Endothelial cell of umbilical vein (primary cell): Measurements from ENCODE around the gene UBE2I. TPM values are rescaled to one million over a fixed set of nuclear protein-coding genes. Genes with fewer than 3 reads are reported as not detected.

ENCODE experiments used
- BruUV-seq: library from RNA; stranded (reverse); fragments of 400-500 nt; replicated peaks from 2 replicates; lab custom pipeline; 2021; lab: Mats Ljungman, UMichigan
- CTCF ChIA-PET: fragments of 300-600, 350-600 bp; sonication (Branson Sonifier 250); formaldehyde crosslinking; loops from one replicate; lab custom pipeline; 2021; ENCODE audit warnings: antibody characterized with exemption, inconsistent platforms; lab: Charles Lee
- POLR2A ChIA-PET: fragments of 300-600, 350-600 bp; sonication (Branson Sonifier 250); formaldehyde crosslinking; loops from one replicate; lab custom pipeline; 2021; ENCODE audit warnings: antibody characterized with exemption, inconsistent platforms; lab: Charles Lee
- DNase-seq: peaks from one replicate; pipeline ENCODE4 v3.0.0-alpha.2; 2011; ENCODE audit warnings: low read depth, low spot score
- FAIRE-seq: peaks from 2 replicates; lab custom pipeline; 2011; peaks lifted over from hg19 to GRCh38; lab: Jason Lieb, UNC
- H2AFZ ChIP-seq: 2 replicates; pipeline ENCODE4 v1.6.0; 2012; ENCODE audit warnings: low read depth, low read length, control low read depth, inconsistent platforms
- H3K27ac ChIP-seq: 2 replicates; pipeline ENCODE4 v1.5.1; 2011; ENCODE audit warnings: low read depth, mild to moderate bottlenecking, control low read depth, low read length, moderate library complexity; ENCODE audit not compliant: insufficient read depth
- H3K27me3 ChIP-seq, 2 experiments: 2 replicates each; pipeline versions ENCODE4 v1.6.0 to v1.6.1; 2011; ENCODE audit warnings: low read length in 2 of 2, mixed read lengths in 1 of 2; ENCODE audit not compliant: control insufficient read depth in 2 of 2, insufficient read depth in 2 of 2
- H3K36me3 ChIP-seq, 2 experiments: 2 replicates in 1 of 2; 3 replicates in 1 of 2; pipeline ENCODE4 v1.5.1; 2011; ENCODE audit warnings: low read length in 2 of 2, mild to moderate bottlenecking in 1 of 2, moderate library complexity in 1 of 2; ENCODE audit not compliant: control insufficient read depth in 2 of 2, insufficient read depth in 2 of 2; ENCODE audit errors: extremely low read depth in 1 of 2
- H3K4me1 ChIP-seq: 3 replicates; pipeline ENCODE4 v1.5.1; 2011; ENCODE audit warnings: mild to moderate bottlenecking, low read length; ENCODE audit not compliant: control insufficient read depth, insufficient read depth; ENCODE audit errors: extremely low read depth
- H3K4me2 ChIP-seq: 2 replicates; pipeline ENCODE4 v1.6.1; 2011; ENCODE audit warnings: low read length, control low read depth, mixed read lengths; ENCODE audit not compliant: insufficient read depth
- H3K4me3 ChIP-seq, 3 experiments: fragments of 200-600 bp in 1 of 3; sonication (generic), shearing (Covaris generic) in 1 of 3; replicated peaks in 1 of 3; 2 replicates each; pipeline ENCODE4 v1.5.1; 2011 to 2016; ENCODE audit warnings: control low read depth in 3 of 3, low read length in 3 of 3, mild to moderate bottlenecking in 2 of 3, inconsistent platforms in 1 of 3, low read depth in 1 of 3, moderate library complexity in 1 of 3; ENCODE audit not compliant: insufficient read depth in 1 of 3
- H3K79me2 ChIP-seq: 2 replicates; pipeline ENCODE4 v1.6.0; 2012; ENCODE audit warnings: low read length, inconsistent platforms; ENCODE audit not compliant: control insufficient read depth, insufficient read depth
- H3K9ac ChIP-seq: replicated peaks from 2 replicates; pipeline ENCODE3; 2011; ENCODE audit warnings: low read length, control low read depth; ENCODE audit not compliant: insufficient read depth; ENCODE audit errors: extremely low read depth
- H3K9me1 ChIP-seq: replicated peaks from 3 replicates; pipeline ENCODE4 v1.6.0; 2011; ENCODE audit warnings: mild to moderate bottlenecking, low read length; ENCODE audit not compliant: control insufficient read depth, insufficient read depth; ENCODE audit errors: extremely low read depth
- H3K9me3 ChIP-seq: replicated peaks from 2 replicates; pipeline ENCODE4 v1.5.1; 2012; ENCODE audit warnings: low read length, inconsistent platforms; ENCODE audit not compliant: control insufficient read depth, insufficient read depth
- H4K20me1 ChIP-seq: replicated peaks from 2 replicates; pipeline ENCODE3; 2011; ENCODE audit warnings: mild to moderate bottlenecking, low read length; ENCODE audit not compliant: control insufficient read depth, insufficient read depth; ENCODE audit errors: extremely low read depth
- EZH2 ChIP-seq: IDR thresholded peaks from 2 replicates; pipeline ENCODE4 v1.6.1; 2012; ENCODE audit warnings: borderline replicate concordance, low read depth, mild to moderate bottlenecking, moderate library complexity, low read length, inconsistent platforms; ENCODE audit not compliant: severe bottlenecking
- FOS ChIP-seq: IDR thresholded peaks from 2 replicates; pipeline ENCODE4 v1.6.1; 2011; ENCODE audit warnings: mild to moderate bottlenecking, low read length, moderate library complexity, borderline replicate concordance; ENCODE audit not compliant: insufficient read depth
- GATA2 ChIP-seq: IDR thresholded peaks from 2 replicates; pipeline ENCODE4 v1.7.0; 2011; ENCODE audit warnings: low read depth, mild to moderate bottlenecking, moderate library complexity, mixed read lengths, low read length; ENCODE audit not compliant: insufficient read length, insufficient read depth
- JUN ChIP-seq: IDR thresholded peaks from 2 replicates; pipeline ENCODE4 v1.6.1; 2011; ENCODE audit warnings: borderline replicate concordance, low read depth; ENCODE audit not compliant: insufficient read length, insufficient read depth
- MYC ChIP-seq: IDR thresholded peaks from one replicate; pipeline ENCODE4 v1.6.1; 2011; ENCODE audit warnings: mild to moderate bottlenecking, low read depth, low read length
- POLR2A ChIP-seq: IDR thresholded peaks from 2 replicates; pipeline ENCODE4 v1.6.1; 2012; ENCODE audit warnings: low read depth, mild to moderate bottlenecking, control low read depth, low read length
- POLR2AphosphoS5 ChIP-seq: IDR thresholded peaks from 2 replicates; pipeline ENCODE4 v1.6.1; 2012; ENCODE audit warnings: low read depth, mild to moderate bottlenecking, control low read depth, low read length, moderate library complexity; ENCODE audit not compliant: insufficient read depth
- dilution Hi-C: fragments of 300-500 bp; cut with MboI; formaldehyde crosslinking; loops from one replicate; pipeline ENCODE4 v1.15.0; 2019; ENCODE audit warnings: low sequenced_read_pairs; ENCODE audit not compliant: extremely low pct_ligation_motif_present
- intact Hi-C: fragments of 100-400 bp; cut with micrococcal nuclease; formaldehyde crosslinking; loops from one replicate; pipeline ENCODE4 v1.10.0; 2022
- polyA plus RNA-seq, 4 experiments: library from polyadenylated mRNA; depleted of rRNA in 3 of 4; stranded (reverse) in 3 of 4; unstranded in 1 of 4; fragments of >200 nt; gene quantifications; 2 replicates each; pipeline versions ENCODE4 v1.2.1 to v1.2.3, GENCODE V29; 2011 to 2012; ENCODE audit warnings: missing spikeins in 1 of 4
- total RNA-seq: library from RNA; stranded (reverse); gene quantifications from 2 replicates; pipeline ENCODE4 v1.2.3, GENCODE V29; 2021
- TF ChIP-seq, protein P1 (sequence below): IDR thresholded peaks from 2 replicates; pipeline ENCODE4 v1.6.1; 2011; ENCODE audit not compliant: insufficient read depth, insufficient read length
- TF ChIP-seq, protein P2 (sequence below), 2 donors: IDR thresholded peaks; 1 replicate in 1 of 2; 2 replicates in 1 of 2; pipeline ENCODE4 v1.5.1; 2011; ENCODE audit warnings: low read length in 2 of 2, mild to moderate bottlenecking in 2 of 2, moderate library complexity in 2 of 2, control low read depth in 1 of 2, inconsistent platforms in 1 of 2, low read depth in 1 of 2; ENCODE audit not compliant: insufficient read depth in 1 of 2; ENCODE audit errors: extremely low read depth in 1 of 2

UBE2I gene
- total and polyA plus RNA-seq, 2 donors (not counting 3 experiments of a cell fraction or from before 2014, with no cell fraction given), result 122 to 233 TPM

- H3K27ac ChIP-seq, result no peak overlapping the region
- H3K4me1 ChIP-seq, result no peaks in the 10 kb centered on the region
- FAIRE-seq (no peak), DNase-seq (no peak)
- ChIA-PET POLR2A (no interaction called here), CTCF (interaction anchor here (1.2 kb wide), 1 partner anchor 23 kb away, joined by 3 read pairs; no protein-coding TSS in a partner anchor)
- BruUV-seq, result no TSS peak
- H3K4me3 ChIP-seq, result no peak overlapping the region
- intact Hi-C loops, result no loop called here
- dilution Hi-C loops, result no loop called here
- no peaks in the 10 kb centered on the region for H3K79me2 ChIP-seq
- H3K27me3 ChIP-seq, result no peaks in the 10 kb centered on the region
- no peak overlapping the region for H3K9ac ChIP-seq
- H3K9me1 ChIP-seq, result no peaks in the 10 kb centered on the region
- TF ChIP-seq POLR2AphosphoS5, result no peak
- TF ChIP-seq POLR2A, result no peak
- no peak for TF ChIP-seq EZH2
- TF ChIP-seq, protein P1, sequence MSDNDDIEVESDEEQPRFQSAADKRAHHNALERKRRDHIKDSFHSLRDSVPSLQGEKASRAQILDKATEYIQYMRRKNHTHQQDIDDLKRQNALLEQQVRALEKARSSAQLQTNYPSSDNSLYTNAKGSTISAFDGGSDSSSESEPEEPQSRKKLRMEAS, result no peak
- TF ChIP-seq, protein P2, sequence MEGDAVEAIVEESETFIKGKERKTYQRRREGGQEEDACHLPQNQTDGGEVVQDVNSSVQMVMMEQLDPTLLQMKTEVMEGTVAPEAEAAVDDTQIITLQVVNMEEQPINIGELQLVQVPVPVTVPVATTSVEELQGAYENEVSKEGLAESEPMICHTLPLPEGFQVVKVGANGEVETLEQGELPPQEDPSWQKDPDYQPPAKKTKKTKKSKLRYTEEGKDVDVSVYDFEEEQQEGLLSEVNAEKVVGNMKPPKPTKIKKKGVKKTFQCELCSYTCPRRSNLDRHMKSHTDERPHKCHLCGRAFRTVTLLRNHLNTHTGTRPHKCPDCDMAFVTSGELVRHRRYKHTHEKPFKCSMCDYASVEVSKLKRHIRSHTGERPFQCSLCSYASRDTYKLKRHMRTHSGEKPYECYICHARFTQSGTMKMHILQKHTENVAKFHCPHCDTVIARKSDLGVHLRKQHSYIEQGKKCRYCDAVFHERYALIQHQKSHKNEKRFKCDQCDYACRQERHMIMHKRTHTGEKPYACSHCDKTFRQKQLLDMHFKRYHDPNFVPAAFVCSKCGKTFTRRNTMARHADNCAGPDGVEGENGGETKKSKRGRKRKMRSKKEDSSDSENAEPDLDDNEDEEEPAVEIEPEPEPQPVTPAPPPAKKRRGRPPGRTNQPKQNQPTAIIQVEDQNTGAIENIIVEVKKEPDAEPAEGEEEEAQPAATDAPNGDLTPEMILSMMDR (IDR thresholded peaks at IDR 0.05; ENCODE audit: extremely low read depth in 1 of 2, insufficient read depth in 1 of 2, low read depth in 1 of 2, low read length in 2 of 2), result no peak
- TF ChIP-seq JUN, result no peak
- TF ChIP-seq FOS, result no peak
- TF ChIP-seq GATA2, result no peak
- TF ChIP-seq MYC, result no peak
- no peak overlapping the region for H3K4me2 ChIP-seq
- H3K36me3 ChIP-seq, result no peaks in the 10 kb centered on the region
- no peaks in the 10 kb centered on the region for H4K20me1 ChIP-seq
- H3K9me3 ChIP-seq, result no peaks in the 10 kb centered on the region
- no peak overlapping the region for H2AFZ ChIP-seq
Measured at GRCh38 chr16:1278477-1278876, 31.0 kb upstream of the UBE2I start.
